ENCODE measurements around the gene TMA7. TPM values are rescaled to one million over a fixed set of nuclear protein-coding genes. Genes with fewer than 3 reads are reported as not detected.

TMA7 gene
- total and polyA plus RNA-seq, 9 of the 15 experiments (the other 6 are each of a cell fraction or from before 2014, with no cell fraction given): 209 to 1,003 (median 486) TPM

DNA sequence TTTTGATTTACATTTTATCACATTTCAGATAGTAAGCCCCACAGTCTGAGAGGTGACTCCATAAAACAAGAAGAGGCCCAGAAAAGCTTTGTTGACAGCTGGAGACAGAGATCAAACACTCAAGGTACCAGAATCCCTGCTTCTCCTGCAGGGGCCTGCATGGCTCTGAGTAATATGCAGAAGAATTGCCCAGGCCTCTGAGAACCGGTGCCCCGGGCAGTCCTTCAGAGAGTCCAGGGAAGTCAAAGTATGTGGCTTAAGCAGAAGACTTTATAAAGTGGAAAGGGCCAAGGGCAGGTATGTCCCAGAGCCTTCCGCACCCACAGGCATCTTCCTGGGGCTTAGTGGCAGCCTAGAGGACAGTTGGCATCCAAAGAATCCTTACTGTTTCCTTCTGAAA is 19.3 kb downstream of the TMA7 start:
- no peak for TF ChIP-seq ZNF398 (CRISPR knock-in tag; IDR thresholded peaks at IDR 0.05)
- TF ChIP-seq NBN (IDR thresholded peaks at IDR 0.05; ENCODE audit: low read depth): no peak
- no peak for TF ChIP-seq ID3 (CRISPR knock-in tag; IDR thresholded peaks at IDR 0.05)
- TF ChIP-seq ID3 (tag; IDR thresholded peaks at IDR 0.05): no peak
- no peak for TF ChIP-seq OTX1 (CRISPR knock-in tag; IDR thresholded peaks at IDR 0.05)
- no peak for TF ChIP-seq ZNF436 (CRISPR knock-in tag; IDR thresholded peaks at IDR 0.05)
- H3K36me3 ChIP-seq (ENCODE audit: control insufficient read depth, insufficient read depth, low read length): peaks cover 54% of the 10 kb centered on the region
- no peaks in the 10 kb centered on the region for H3K9me3 ChIP-seq (replicated peaks; ENCODE audit: control insufficient read depth, insufficient read depth, low read depth, low read length)
- no peaks in the 10 kb centered on the region for H3K27me3 ChIP-seq (ENCODE audit: control insufficient read depth in 2 of 2, insufficient read depth in 2 of 2, low read length in 2 of 2)
- FAIRE-seq (no peak), DNase-seq (ENCODE audit: extremely low read depth in 1 of 4, low spot score in 3 of 4) (no peak), ATAC-seq (no peak)
- in situ Hi-C loops (cut with MboI) (no loop called here), intact Hi-C loops (cut with micrococcal nuclease) (no loop called here)
- no TSS peak for BruUV-seq (replicated peaks)
- H3K4me2 ChIP-seq (ENCODE audit: insufficient read depth, low read length): no peak overlapping the region
- ChIA-PET POLR2A (no interaction called here), CTCF (ENCODE audit: low intra/inter-chr PET ratio) (no interaction called here)
- H3K4me1 ChIP-seq (replicated peaks in 1 of 2; ENCODE audit: control insufficient read depth in 2 of 2, insufficient read depth in 2 of 2, low read length in 2 of 2): no peaks in the 10 kb centered on the region
- H3K79me2 ChIP-seq (ENCODE audit: control insufficient read depth, insufficient read depth, low read length): no peaks in the 10 kb centered on the region
- H3K4me3 ChIP-seq: no peak overlapping the region
- no peaks in the 10 kb centered on the region; the same call in 1 of the 2 replicates for H4K20me1 ChIP-seq (replicated peaks; ENCODE audit: control insufficient read depth, insufficient read depth, low read length)
- H2AFZ ChIP-seq (ENCODE audit: low read depth, low read length): no peak overlapping the region
- H3K9me1 ChIP-seq (ENCODE audit: control insufficient read depth, insufficient read depth, low read length): no peaks in the 10 kb centered on the region
- H3K27ac ChIP-seq (ENCODE audit: extremely low read depth, low read depth, low read length): no peak overlapping the region
- WGBS (ENCODE audit: insufficient coverage, low coverage, missing lambda C conversion rate): 100% methylated on average over 1 of the region's 3 CpGs
- no peak overlapping the region for H3K9ac ChIP-seq (ENCODE audit: insufficient read depth in 1 of 2, low read depth in 2 of 2, low read length in 2 of 2)

Measured in K562 (cell line).